HCT116 (cell line): ENCODE results near the gene MYBPHL. TPM values are rescaled to one million over a fixed set of nuclear protein-coding genes. Genes with fewer than 3 reads are reported as not detected.

ENCODE experiments used
- ATAC-seq: fragments of 200-7000 bp; cut with Tn5 transposase; 2 replicates; pipeline ENCODE4 v1.9.1; 2020; ENCODE audit warnings: mild to moderate bottlenecking, moderate library complexity
- BruUV-seq: library from RNA; stranded (reverse); fragments of 400-500 nt; replicated peaks from 2 replicates; lab custom pipeline; 2021; lab: Mats Ljungman, UMichigan
- CTCF ChIA-PET: fragments of 300-600 bp; sonication (Branson Sonifier 250); formaldehyde crosslinking; loops from one replicate; lab custom pipeline; 2021; ENCODE audit warnings: antibody characterized with exemption; lab: Charles Lee
- POLR2A ChIA-PET: fragments of 300-600, 350-600 bp; sonication (Branson Sonifier 250); formaldehyde crosslinking; loops from one replicate; lab custom pipeline; 2021; ENCODE audit warnings: antibody characterized with exemption; lab: Charles Lee
- RAD21 ChIA-PET, 2 experiments: fragments of 300-600 bp; sonication (Branson Sonifier 250); formaldehyde crosslinking; loops; one replicate each; lab custom pipeline; 2023; ENCODE audit warnings: low total read pairs in 2 of 2; ENCODE audit not compliant: uncharacterized antibody in 2 of 2, unreplicated experiment in 2 of 2, low non-redundant PET in 1 of 2; lab: Charles Lee
- DNase-seq: peaks from one replicate; pipeline ENCODE4 v3.0.0-alpha.2; 2010; ENCODE audit warnings: low read depth, low spot score
- H2AFZ ChIP-seq: fragments of 200-600 bp; shearing (Covaris generic), sonication (generic); 2 replicates; pipeline ENCODE4 v1.6.1; 2017; ENCODE audit warnings: low read depth, mixed run types, mixed read lengths, antibody characterized with exemption, low read length; ENCODE audit not compliant: poor library complexity, severe bottlenecking
- H3K27ac ChIP-seq: 2 replicates; pipeline ENCODE4 v1.5.1; 2012; ENCODE audit warnings: low read depth, low read length
- H3K27me3 ChIP-seq: fragments of 200-600 bp; sonication (generic); 2 replicates; pipeline ENCODE4 v1.6.1; 2016; ENCODE audit warnings: mixed run types, low read length, mixed read lengths; ENCODE audit not compliant: insufficient read depth
- H3K36me3 ChIP-seq, 2 experiments: fragments of 200-500 bp in 1 of 2; fragments of 200-600 bp in 1 of 2; sonication (Bioruptor generic) in 1 of 2; sonication (generic) in 1 of 2; 2 replicates each; pipeline versions ENCODE4 v1.5.1 to v1.6.1; 2014 to 2016; ENCODE audit warnings: low read length in 2 of 2, inconsistent platforms in 1 of 2, mixed read lengths in 1 of 2, mixed run types in 1 of 2; ENCODE audit not compliant: insufficient read depth in 2 of 2, control insufficient read depth in 1 of 2
- H3K4me1 ChIP-seq, 2 experiments: fragments of 200-600 bp in 1 of 2; sonication (generic) in 1 of 2; 2 replicates each; pipeline versions ENCODE4 v1.5.1 to v1.6.1; 2012 to 2017; ENCODE audit warnings: low read length in 2 of 2, inconsistent platforms in 1 of 2, mild to moderate bottlenecking in 1 of 2, mixed read lengths in 1 of 2, mixed run types in 1 of 2, moderate library complexity in 1 of 2; ENCODE audit not compliant: insufficient read depth in 2 of 2, control insufficient read depth in 1 of 2
- H3K4me2 ChIP-seq: fragments of 200-600 bp; sonication (generic); 2 replicates; pipeline ENCODE4 v1.6.1; 2017; ENCODE audit warnings: mixed run types, low read length, mixed read lengths
- H3K4me3 ChIP-seq, 2 experiments: fragments of 200-600 bp in 1 of 2; sonication (generic) in 1 of 2; replicated peaks in 1 of 2; 2 replicates each; pipeline ENCODE4 v1.5.1; 2011 to 2016; ENCODE audit warnings: low read length in 2 of 2, control low read depth in 1 of 2, low read depth in 1 of 2, mild to moderate bottlenecking in 1 of 2, mixed read lengths in 1 of 2, mixed run types in 1 of 2
- H3K79me2 ChIP-seq: fragments of 200-600 bp; sonication (generic); 2 replicates; pipeline ENCODE4 v1.6.1; 2017; ENCODE audit warnings: mild to moderate bottlenecking, mixed run types, low read length, moderate library complexity, mixed read lengths; ENCODE audit not compliant: insufficient read depth
- H3K9ac ChIP-seq: fragments of 200-600 bp; sonication (generic); 2 replicates; pipeline ENCODE4 v1.6.1; 2016; ENCODE audit warnings: low read length, mixed read lengths
- H3K9me2 ChIP-seq: fragments of 200-600 bp; sonication (generic), shearing (Covaris generic); 2 replicates; pipeline ENCODE4 v1.6.1; 2017; ENCODE audit warnings: mixed run types, mild to moderate bottlenecking, moderate library complexity; ENCODE audit not compliant: insufficient read depth
- H3K9me3 ChIP-seq, 2 experiments: fragments of 200-500 bp in 1 of 2; fragments of 200-600 bp in 1 of 2; sonication (Bioruptor generic) in 1 of 2; sonication (generic) in 1 of 2; 2 replicates each; pipeline ENCODE4 v1.6.1; 2014 to 2017; ENCODE audit warnings: low read length in 2 of 2, mixed read lengths in 2 of 2, inconsistent platforms in 1 of 2, low read depth in 1 of 2, mild to moderate bottlenecking in 1 of 2, mixed run types in 1 of 2, moderate library complexity in 1 of 2; ENCODE audit not compliant: control insufficient read depth in 1 of 2, insufficient read depth in 1 of 2
- H4K20me1 ChIP-seq: fragments of 200-600 bp; sonication (generic), shearing (Covaris generic); 2 replicates; pipeline ENCODE4 v1.6.1; 2017; ENCODE audit warnings: mixed run types, mild to moderate bottlenecking, moderate library complexity; ENCODE audit not compliant: insufficient read depth
- ATF3 ChIP-seq: IDR thresholded peaks from 2 replicates; pipeline ENCODE4 v1.6.1; 2012
- CBX3 ChIP-seq: IDR thresholded peaks from 2 replicates; pipeline ENCODE4 v1.6.1; 2012; ENCODE audit warnings: low read depth
- CEBPB ChIP-seq: IDR thresholded peaks from 2 replicates; pipeline ENCODE4 v1.6.1; 2012; ENCODE audit warnings: low read depth
- EGR1 ChIP-seq: IDR thresholded peaks from 2 replicates; pipeline ENCODE4 v1.6.1; 2012; ENCODE audit warnings: low read depth
- EZH2 ChIP-seq: fragments of 200-600 bp; sonication (generic); IDR thresholded peaks from 2 replicates; pipeline ENCODE4 v1.6.1; 2017; ENCODE audit warnings: antibody characterized with exemption, mixed run types
- FOSL1 ChIP-seq: IDR thresholded peaks from 2 replicates; pipeline ENCODE4 v1.6.1; 2012; ENCODE audit warnings: low read depth
- MAX ChIP-seq: IDR thresholded peaks from 2 replicates; pipeline ENCODE4 v1.6.1; 2012
- POLR2A ChIP-seq: IDR thresholded peaks from 2 replicates; pipeline ENCODE4 v1.7.0; 2011; ENCODE audit warnings: borderline replicate concordance; ENCODE audit not compliant: insufficient read depth, insufficient read length; ENCODE audit errors: extremely low read depth
- POLR2AphosphoS5 ChIP-seq: IDR thresholded peaks from 2 replicates; pipeline ENCODE4 v1.6.1; 2011; ENCODE audit warnings: mild to moderate bottlenecking, low read depth, low read length, moderate library complexity
- RAD21 ChIP-seq: IDR thresholded peaks from 2 replicates; pipeline ENCODE4 v1.6.1; 2012; ENCODE audit warnings: low read depth, mild to moderate bottlenecking
- REST ChIP-seq: IDR thresholded peaks from 2 replicates; pipeline ENCODE4 v1.6.1; 2012; ENCODE audit warnings: low read depth
- SIN3A ChIP-seq: IDR thresholded peaks from 2 replicates; pipeline ENCODE4 v1.6.1; 2012; ENCODE audit warnings: low read depth
- SP1 ChIP-seq: IDR thresholded peaks from 2 replicates; pipeline ENCODE4 v1.6.1; 2012; ENCODE audit warnings: low read depth
- SRF ChIP-seq: IDR thresholded peaks from 2 replicates; pipeline ENCODE4 v1.6.1; 2012; ENCODE audit warnings: low read depth
- TCF7L2 ChIP-seq: IDR thresholded peaks from 2 replicates; pipeline ENCODE4 v1.7.0; 2011; ENCODE audit warnings: borderline replicate concordance, inconsistent platforms; ENCODE audit not compliant: insufficient read depth, insufficient read length; ENCODE audit errors: extremely low read depth
- YY1 ChIP-seq: IDR thresholded peaks from 2 replicates; pipeline ENCODE4 v1.6.1; 2011; ENCODE audit warnings: low read length, low read depth, moderate library complexity, mild to moderate bottlenecking; ENCODE audit not compliant: insufficient replicate concordance; ENCODE audit errors: extremely low read depth
- ZNF274 ChIP-seq: fragments of 200-500 bp; sonication (Bioruptor generic); IDR thresholded peaks from 2 replicates; pipeline ENCODE4 v1.6.1; 2014; ENCODE audit warnings: mild to moderate bottlenecking, low read depth, low read length, inconsistent platforms
- intact Hi-C: fragments of 100-400 bp; cut with micrococcal nuclease; formaldehyde crosslinking; loops from 2 replicates; pipeline ENCODE4 v1.10.0; 2022
- total RNA-seq: library from RNA; stranded (reverse); gene quantifications from one replicate; pipeline ENCODE4 v1.2.1, GENCODE V29; 2021; ENCODE audit not compliant: unreplicated experiment

The MYBPHL gene
- total RNA-seq, 1 experiment from 2014 or later: 1.0 TPM

- POLR2A ChIA-PET: no interaction called here
- intact Hi-C loops: no loop called here
- no peak for ATAC-seq
These were observed 54.5 kb downstream of the MYBPHL start for GRCh38 chr1:109252167-109252892.

GRCh38 chr1:109251277-109252166, 55.3 kb downstream of the MYBPHL start:
- no peak overlapping the region for H2AFZ ChIP-seq
- no peaks in the 10 kb centered on the region for H3K27me3 ChIP-seq
- H3K36me3 ChIP-seq: no peaks in the 10 kb centered on the region
- BruUV-seq: TSS peak; percentile 36
- no peak overlapping the region for H3K27ac ChIP-seq
- H3K9me3 ChIP-seq: no peaks in the 10 kb centered on the region
- no peak overlapping the region for H3K9ac ChIP-seq
- H3K4me1 ChIP-seq: peaks cover 8 to 23% of the 10 kb centered on the region in 2 experiments; a peak in 3 of 4 replicates
- CTCF ChIA-PET: no interaction called here
- intact Hi-C loops: no loop called here
- DNase-seq: no peak
- POLR2A ChIA-PET: no interaction called here
- no peaks in the 10 kb centered on the region for H3K9me2 ChIP-seq
- no peak overlapping the region for H3K4me3 ChIP-seq
- H3K79me2 ChIP-seq: no peaks in the 10 kb centered on the region
- no peak overlapping the region for H3K4me2 ChIP-seq
- ATAC-seq: no peak
- no peaks in the 10 kb centered on the region for H4K20me1 ChIP-seq
- RAD21 ChIA-PET: interaction anchor here in 1 of 2 experiments (0.7 kb wide), 1 partner anchor 110 kb away, joined by 4 read pairs; no protein-coding TSS in a partner anchor
- TF ChIP-seq TCF7L2: no peak
- TF ChIP-seq CBX3: no peak
- TF ChIP-seq ATF3: no peak
- TF ChIP-seq POLR2A: no peak
- TF ChIP-seq POLR2AphosphoS5: no peak
- no peak for TF ChIP-seq MAX
- no peak for TF ChIP-seq FOSL1
- no peak for TF ChIP-seq RAD21
- no peak for TF ChIP-seq REST
- no peak for TF ChIP-seq SP1
- no peak for TF ChIP-seq SIN3A
- TF ChIP-seq CEBPB: no peak
- TF ChIP-seq EGR1: no peak

More at GRCh38 chr1:109252167-109252892, 54.5 kb downstream of the MYBPHL start:
- no peak overlapping the region for H2AFZ ChIP-seq
- H3K9ac ChIP-seq: no peak overlapping the region
- peaks cover 8 to 23% of the 10 kb centered on the region in 2 experiments; a peak in 3 of 4 replicates for H3K4me1 ChIP-seq
- CTCF ChIA-PET: interaction anchor here (1.6 kb wide), 1 partner anchor 147 kb away, joined by 4 read pairs; no protein-coding TSS in a partner anchor
- H3K36me3 ChIP-seq: no peaks in the 10 kb centered on the region
- H3K4me2 ChIP-seq: no peak overlapping the region
- no peaks in the 10 kb centered on the region for H3K79me2 ChIP-seq
- H3K27me3 ChIP-seq: no peaks in the 10 kb centered on the region
- RAD21 ChIA-PET: no interaction called here
- no peak for TF ChIP-seq FOSL1
- no peak for TF ChIP-seq YY1
- no peak for TF ChIP-seq POLR2A
- TF ChIP-seq EZH2: no peak
- TF ChIP-seq ZNF274: no peak
- TF ChIP-seq CEBPB: no peak
- no peak for TF ChIP-seq SRF
- H3K9me3 ChIP-seq: no peaks in the 10 kb centered on the region
- H4K20me1 ChIP-seq: no peaks in the 10 kb centered on the region
- H3K9me2 ChIP-seq: no peaks in the 10 kb centered on the region
- H3K27ac ChIP-seq: no peak overlapping the region
- H3K4me3 ChIP-seq: no peak overlapping the region
- BruUV-seq: no TSS peak
- no peak for DNase-seq
